ENCODE measurements around the gene ANKRD61.
A peak's percentile ranks its signal among the peaks of the same experiment; 100 is the strongest.
"Not testable (repeated sequence)": the region's sequence is repeated elsewhere in the genome, so short reads cannot be mapped to it uniquely, and the experiment has no call there.

ANKRD61 gene

DNA sequence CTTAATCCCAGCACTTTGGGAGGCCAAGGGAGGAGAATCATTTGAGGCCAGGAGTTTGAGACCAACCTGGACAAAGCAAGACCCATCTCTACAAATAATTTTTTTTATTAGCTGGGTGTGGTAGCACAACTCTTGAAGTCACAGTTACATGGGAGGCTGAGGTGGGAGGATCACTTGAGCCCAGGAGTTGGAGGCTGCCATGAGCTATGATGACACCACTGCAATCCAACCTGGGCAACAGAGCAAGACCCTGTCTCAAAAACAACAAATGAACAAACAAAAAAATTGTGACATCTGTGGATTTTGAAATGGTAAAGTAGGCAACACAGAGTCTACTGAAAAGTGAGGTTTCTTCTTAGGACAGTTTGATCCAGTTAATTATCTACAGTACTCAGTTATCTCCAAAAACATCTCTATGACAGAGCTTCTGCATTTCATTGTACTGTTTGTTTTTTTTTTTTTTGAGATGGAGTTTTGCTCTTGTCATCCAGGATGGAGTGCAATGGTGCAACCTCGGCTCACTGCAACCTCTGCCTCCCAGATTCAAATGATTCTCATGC is 3.3 kb upstream of the ANKRD61 start:
- DNase-seq = no peak
- in situ Hi-C loops (cut with MboI; ENCODE audit: low pct_unique_long_range_greater_than_20kb, low sequenced_read_pairs) = no loop called here

DNA sequence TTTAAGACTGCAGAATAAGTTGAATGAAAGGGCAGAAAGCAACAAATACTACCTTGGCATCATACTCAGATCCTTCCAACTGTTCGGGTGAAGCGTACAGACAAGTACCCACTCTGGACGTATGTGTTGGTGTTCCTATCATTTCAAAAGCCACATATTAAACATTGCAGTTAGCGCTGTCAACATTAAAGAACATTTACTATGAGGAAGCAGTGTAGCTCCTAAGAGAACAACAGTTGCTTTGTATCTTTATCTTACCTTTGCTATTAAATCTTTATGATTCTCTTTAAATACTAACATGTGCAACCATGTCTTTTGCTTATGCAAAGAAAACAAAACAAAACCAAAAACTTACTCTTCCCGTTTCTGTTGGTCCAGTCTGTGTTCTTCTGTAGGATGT is 2.6 kb upstream of the ANKRD61 start:
- in situ Hi-C loops (cut with MboI; ENCODE audit: low pct_unique_long_range_greater_than_20kb, low sequenced_read_pairs) = no loop called here
- DNase-seq = no peak

DNA sequence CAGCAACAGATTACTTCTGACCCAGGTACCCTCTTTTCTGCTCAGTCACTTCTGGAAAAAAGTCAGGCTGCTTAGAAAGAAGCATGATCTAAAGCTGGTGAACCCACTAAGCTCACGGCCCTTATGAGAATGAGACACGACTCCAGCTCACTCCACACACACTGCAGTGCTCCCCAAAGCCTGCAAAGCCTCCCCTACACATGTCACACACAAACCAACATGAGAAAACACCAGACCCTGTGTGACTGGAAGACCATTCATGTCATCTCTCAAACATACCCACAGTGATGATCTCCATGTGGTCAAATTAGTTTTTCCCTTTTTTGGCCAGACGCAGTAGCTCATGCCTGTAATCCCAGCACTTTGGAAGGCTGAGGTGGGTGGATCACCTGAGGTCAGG is 391 bp downstream of the ANKRD61 start:
- DNase-seq = no peak
- in situ Hi-C loops (cut with MboI; ENCODE audit: low pct_unique_long_range_greater_than_20kb, low sequenced_read_pairs) = no loop called here

DNA sequence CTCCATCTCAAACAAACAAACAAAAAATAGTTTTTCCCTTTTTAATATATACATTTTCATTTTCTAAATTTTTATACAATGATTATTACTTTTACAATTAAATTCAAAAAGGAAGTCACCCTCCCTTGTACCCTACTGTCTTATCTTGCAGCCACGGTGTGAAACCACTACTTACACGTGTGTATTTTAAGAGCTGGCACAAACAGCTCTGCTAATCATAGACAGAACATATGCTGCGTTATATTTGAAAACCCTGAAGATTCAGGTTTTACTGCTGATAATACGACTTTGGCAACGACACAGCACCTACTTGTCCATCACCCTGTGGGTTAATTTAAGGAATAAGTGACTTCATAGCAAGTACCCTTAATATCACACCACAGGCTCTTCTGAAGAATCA is 991 bp downstream of the ANKRD61 start:
- in situ Hi-C loops (cut with MboI; ENCODE audit: low pct_unique_long_range_greater_than_20kb, low sequenced_read_pairs) = no loop called here
- DNase-seq = no peak

DNA sequence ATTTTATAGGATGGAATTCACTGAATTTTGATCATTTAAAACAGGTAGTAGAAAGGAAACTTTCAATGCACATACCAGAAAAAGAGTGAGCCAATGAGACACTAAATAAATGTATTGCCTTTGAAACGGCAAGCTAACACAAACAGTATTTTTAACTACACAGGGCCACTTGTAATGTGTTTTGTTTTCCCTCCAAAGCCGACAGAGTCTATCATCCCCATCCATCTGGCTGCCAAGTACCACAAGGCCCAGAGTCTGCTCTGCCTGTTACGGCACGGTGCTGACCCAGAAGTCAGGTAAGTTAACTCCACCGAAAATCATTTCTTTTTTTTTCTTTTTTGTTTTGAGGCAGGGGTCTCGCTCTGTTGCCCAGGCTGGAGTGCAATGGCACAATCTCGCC is 1.5 kb downstream of the ANKRD61 start:
- no peak for DNase-seq
- in situ Hi-C loops (cut with MboI; ENCODE audit: low pct_unique_long_range_greater_than_20kb, low sequenced_read_pairs) = no loop called here

DNA sequence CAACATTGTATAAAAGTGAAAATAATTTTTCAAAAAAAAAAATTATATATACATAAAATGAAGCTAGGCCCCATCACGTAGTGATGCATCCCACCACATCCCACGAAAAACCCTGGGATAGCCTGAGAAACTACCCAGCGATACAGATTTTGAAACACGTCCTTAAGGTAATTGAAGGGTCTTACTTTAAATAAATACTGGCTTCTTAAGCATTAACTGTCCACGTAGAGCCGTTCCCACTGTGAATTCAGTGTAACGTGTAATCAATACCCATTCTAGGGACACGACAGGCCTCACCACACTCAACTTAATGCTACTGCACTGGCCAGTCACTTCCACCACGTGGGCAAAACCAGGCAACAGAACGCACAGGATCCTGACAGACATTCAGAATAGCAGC is 4.0 kb downstream of the ANKRD61 start:
- in situ Hi-C loops (cut with MboI; ENCODE audit: low pct_unique_long_range_greater_than_20kb, low sequenced_read_pairs) = no loop called here
- no peak for DNase-seq

DNA sequence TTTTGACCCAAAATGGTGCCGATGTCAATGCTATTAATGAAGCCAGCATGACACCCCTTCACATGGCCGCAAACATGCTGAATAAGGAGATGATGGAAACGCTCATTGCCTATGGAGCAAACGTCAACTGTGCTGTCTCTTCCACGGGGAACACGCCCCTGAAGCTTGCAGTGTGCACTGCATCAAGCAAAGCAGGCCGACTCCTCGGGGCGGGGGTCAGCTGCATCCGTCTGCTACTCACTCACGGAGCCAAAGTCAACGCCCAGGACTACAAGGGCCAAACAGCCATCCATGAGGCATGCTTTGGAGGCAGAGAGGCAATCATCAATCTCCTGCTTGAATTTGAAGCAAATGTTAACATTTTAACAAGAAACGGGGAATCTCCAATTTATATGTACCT is 4.5 kb downstream of the ANKRD61 start:
- in situ Hi-C loops (cut with MboI; ENCODE audit: low pct_unique_long_range_greater_than_20kb, low sequenced_read_pairs) = no loop called here
- no peak for DNase-seq

DNA sequence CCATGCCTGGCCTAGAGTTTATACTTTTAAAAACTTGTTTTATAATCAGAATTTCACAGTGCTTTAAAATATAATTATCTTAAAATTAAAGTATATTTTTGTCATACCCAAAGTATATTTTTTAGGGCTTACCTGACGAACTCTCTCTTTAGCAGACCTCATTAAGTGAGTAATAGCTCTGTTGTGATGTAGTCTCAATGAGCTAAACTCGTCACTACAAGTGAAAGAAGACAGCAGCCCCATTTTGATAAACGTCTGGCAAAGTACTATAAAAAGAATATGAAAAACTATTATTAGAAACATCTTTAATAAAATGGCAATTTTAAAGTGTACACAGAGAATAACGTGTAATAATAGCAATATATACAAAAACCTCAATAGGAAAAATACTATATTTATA is 18.6 kb downstream of the ANKRD61 start:
- no peak for DNase-seq

DNA sequence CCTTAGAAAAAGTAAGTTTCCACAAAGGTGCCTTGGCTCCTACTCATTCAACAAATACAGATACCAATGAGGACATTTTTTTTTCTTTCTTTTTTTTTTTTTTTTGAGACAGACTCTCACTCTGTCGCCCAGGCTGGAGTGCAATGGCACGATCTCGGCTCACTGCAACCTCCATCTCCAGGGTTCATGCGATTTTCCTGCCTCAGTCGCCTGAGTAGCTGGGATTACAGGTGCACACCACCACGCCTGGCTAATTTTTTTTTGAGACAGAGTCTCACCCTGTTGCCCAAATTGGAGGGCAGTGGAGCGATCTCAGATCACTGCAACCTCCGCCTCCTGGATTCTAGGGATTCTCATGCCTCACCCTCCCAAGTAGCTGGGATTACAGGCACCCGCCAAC is 20.0 kb downstream of the ANKRD61 start:
- in situ Hi-C loops (cut with MboI; ENCODE audit: low pct_unique_long_range_greater_than_20kb, low sequenced_read_pairs); DNase-seq: not testable (repeated sequence)

More for the DNA sequence above, 18.6 kb downstream of the ANKRD61 start:
- in situ Hi-C loops (cut with MboI; ENCODE audit: low pct_unique_long_range_greater_than_20kb, low sequenced_read_pairs) = no loop called here

DNA sequence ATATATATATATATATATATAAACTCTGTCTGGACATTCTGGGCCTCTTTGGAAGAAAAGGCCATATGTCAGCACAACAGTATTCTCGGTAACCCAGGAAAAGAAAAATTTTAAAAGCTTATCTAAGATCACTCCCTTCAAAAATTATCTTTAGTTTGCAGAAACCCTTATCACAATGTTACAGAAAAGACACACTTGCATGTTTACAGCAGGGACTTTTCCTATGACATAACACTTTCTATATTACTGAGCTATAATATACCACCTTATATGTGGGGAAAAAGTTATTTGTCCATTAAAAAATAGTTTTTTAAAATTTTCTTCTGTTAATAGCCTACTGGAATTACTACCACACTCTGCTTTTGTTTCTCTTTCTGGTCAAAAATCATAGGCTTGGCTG is 25.4 kb downstream of the ANKRD61 start:
- no peak for DNase-seq
- in situ Hi-C loops (cut with MboI; ENCODE audit: low pct_unique_long_range_greater_than_20kb, low sequenced_read_pairs) = no loop called here

DNA sequence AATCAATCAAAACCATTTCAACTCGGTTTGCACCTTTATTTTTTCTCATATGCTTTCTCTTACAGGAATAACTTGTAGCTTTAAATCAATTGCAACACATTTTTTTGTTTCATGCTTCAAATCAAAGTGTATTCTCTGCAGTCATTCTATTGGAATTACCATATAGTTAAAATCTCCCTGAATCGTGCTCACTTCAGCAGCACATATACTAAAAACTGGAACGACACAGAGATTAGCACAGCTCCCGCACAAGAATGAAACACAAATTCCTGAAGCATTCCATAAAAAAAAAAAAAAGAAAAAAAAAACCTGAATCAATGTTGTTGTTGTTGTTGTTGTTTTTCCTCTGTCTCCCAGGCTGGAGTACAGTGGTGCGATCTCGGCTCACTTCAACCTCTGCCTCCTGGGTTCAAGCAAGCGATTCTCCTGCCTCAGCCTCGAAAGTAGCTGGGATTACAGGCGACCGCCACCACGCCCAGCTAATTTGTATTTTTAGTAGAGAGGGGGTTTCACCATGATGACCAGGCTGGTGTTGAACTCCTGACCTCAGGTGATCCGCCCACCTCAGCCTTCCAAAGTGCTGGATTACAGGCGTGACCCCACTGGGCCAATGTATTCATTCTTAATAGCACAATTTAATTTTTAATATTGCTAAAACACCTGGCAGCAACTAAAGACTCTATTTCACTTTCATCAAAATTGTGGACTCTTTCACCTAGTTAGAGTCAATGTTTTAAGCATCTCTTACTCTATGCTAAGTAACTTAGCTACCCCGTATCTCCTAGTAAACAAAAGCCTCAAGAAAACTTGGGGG is 26.3 kb downstream of the ANKRD61 start:
- DNase-seq = no peak
- in situ Hi-C loops (cut with MboI; ENCODE audit: low pct_unique_long_range_greater_than_20kb, low sequenced_read_pairs) = no loop called here

DNA sequence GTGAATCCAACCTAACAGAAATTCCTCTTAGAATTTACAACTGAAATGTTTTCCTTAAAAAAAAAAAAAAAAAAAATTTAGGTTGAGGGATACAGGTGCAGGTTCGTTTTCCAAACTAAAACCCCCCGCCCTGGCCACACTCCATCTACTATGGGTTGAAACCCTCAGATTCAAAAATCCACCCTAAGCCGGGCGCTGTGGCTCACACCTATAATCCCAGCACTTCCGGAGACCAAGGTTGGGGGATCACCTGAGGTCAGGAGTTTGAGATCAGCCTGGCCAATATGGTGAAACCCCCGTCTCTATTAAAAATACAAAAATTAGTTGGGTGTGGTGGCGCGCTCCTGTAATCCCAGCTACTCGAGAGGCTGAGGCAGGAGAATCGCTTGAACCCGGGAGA is 28.8 kb downstream of the ANKRD61 start:
- in situ Hi-C loops (cut with MboI; ENCODE audit: low pct_unique_long_range_greater_than_20kb, low sequenced_read_pairs); DNase-seq: not testable (repeated sequence)

DNA sequence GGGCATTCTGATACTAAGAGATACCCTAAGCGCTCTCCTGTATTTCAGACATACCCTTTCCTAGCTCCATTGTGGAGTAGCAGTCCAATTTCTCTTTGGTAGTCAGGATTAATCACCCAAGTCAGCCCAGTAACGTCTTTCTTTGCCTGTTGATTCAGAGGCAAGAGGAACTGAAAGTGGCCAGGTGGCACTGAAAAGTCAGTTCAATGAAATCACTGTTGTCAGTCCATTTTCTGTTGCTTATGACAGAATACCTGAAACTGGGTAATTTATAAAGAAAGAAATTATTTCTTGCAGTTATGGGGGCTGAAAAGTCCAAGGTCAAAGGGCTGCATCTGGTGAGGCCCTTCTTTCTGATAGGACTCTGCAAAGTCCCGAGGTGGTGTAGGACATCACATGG is 40.2 kb downstream of the ANKRD61 start:
- in situ Hi-C loops (cut with MboI; ENCODE audit: low pct_unique_long_range_greater_than_20kb, low sequenced_read_pairs) = no loop called here
- DNase-seq = no peak

DNA sequence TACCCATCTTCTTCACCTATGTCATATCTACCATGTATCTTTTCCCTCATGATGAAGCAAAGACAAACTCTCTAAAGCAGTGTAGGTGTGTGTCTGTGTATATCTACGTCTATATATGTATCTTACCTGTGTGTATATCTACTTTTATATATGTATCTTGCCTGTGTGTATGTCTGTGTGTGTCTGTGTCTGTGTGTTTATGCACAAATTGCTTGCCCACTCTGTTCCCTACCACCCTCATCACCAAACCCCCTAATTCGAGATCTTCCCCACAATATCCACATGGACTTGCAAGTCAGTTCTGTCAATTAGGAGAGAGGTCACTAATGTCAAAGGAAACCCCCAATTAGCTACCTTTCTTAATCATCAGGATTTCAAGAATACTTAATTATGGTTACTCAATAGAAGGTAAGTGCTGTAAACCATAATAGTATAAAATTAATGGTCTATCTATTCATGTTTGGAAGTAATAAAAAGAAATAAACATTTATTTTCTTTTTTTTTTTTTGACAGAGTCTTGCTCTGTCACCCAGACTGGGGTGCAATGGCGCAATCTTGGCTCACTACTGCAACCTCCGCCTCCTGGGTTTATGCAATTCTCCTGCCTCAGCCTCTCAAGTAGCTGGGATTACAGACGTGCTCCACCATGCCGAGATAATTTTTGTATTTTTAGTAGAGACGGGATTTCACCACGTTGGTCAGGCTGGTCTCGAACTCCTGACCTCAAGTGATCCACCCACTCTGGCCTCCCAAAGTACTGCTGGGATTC is 43.6 kb downstream of the ANKRD61 start:
- in situ Hi-C loops (cut with MboI; ENCODE audit: low pct_unique_long_range_greater_than_20kb, low sequenced_read_pairs) = no loop called here

DNA sequence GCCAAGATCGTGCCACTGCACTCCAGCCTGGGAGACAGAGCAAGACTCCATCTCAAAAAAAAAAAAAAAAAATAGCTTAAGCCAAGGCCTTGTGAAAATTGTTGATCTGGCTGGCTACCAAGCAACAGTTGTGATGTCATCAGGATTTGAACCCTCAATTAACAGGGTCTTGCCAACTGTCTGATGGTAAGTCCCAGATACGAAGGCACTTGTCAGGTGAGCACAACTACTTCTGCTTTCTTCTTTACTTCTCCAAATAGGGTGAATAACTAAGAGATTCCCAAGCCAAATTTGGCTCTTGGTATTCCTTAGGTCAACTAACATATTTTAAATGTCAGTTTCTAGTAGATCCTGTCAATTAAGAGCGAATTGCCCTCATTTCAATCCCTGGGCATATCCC is 47.4 kb downstream of the ANKRD61 start:
- peak; percentile 36 for DNase-seq

More for the DNA sequence above, 43.6 kb downstream of the ANKRD61 start:
- DNase-seq = no peak

DNA sequence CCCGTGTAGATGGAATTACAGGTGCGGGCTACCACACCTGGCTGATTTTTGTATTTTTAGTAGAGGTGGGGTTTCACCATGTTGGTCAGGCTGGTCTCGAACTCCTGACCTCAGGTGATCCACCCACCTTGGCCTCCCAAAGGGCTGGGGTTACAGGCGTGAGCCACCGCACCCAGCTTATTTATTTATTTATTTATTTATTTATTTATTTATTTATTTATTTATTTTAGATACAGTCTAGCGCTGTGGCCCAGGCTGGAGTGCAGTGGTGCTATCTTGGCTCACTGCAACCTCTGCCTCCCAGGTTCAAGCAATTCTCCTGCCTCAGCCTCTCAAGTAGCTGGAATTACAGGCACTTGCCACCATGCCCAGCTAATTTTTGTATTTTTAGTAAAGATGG is 51.9 kb downstream of the ANKRD61 start:
- DNase-seq; in situ Hi-C loops (cut with MboI; ENCODE audit: low pct_unique_long_range_greater_than_20kb, low sequenced_read_pairs): not testable (repeated sequence)

More for the DNA sequence above, 47.4 kb downstream of the ANKRD61 start:
- in situ Hi-C loops (cut with MboI; ENCODE audit: low pct_unique_long_range_greater_than_20kb, low sequenced_read_pairs) = no loop called here

Measured in KBM-7 (cell line).